NCI-H1092 (cell line): ENCODE results near the gene HDDC3.

ENCODE experiments used
- DNase-seq: peaks from one replicate; lab custom pipeline; 2025; lab: John Stamatoyannopoulos, UW

The HDDC3 gene

DNA sequence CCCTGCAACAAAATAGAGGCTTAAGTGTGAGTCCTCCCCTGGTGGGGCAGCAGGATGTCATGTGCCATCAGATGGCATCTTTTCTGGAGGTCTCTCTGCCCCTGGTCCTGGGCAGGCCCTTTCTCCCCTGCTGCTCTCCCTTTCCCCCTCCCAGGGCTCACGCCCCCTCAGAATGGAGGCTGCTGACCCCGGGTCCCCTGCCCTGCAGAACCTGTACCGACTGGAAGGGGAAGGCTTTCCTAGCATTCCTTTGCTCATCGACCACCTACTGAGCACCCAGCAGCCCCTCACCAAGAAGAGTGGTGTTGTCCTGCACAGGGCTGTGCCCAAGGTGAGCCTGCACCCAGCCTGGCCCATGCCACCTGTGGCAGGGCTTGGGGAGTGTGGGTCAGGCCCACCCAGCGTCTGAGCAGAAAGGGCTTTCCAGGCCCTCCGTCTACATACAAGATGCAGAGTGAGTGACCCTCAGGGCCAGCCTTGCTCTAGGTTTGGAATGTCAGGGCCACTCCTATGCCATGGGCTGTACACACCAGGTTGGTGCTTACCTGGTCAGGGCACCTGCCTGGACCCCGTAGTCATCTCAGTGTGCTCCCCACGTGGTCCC, 40.9 kb downstream of the HDDC3 start:
- no peak for DNase-seq

DNA sequence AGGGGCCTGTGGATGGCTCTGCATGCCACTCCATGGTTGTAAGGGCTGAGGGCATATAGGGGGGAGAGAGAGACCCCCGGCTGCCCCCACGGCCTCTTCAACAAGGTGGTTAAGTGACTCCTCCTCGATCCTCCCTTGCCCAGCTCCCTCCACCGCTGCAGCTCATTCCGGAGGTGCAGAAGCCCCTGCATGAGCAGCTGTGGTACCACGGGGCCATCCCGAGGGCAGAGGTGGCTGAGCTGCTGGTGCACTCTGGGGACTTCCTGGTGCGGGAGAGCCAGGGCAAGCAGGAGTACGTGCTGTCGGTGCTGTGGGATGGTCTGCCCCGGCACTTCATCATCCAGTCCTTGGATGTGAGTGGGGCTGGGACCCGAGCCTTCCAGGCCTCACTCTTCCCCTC, 41.5 kb downstream of the HDDC3 start:
- no peak for DNase-seq

DNA sequence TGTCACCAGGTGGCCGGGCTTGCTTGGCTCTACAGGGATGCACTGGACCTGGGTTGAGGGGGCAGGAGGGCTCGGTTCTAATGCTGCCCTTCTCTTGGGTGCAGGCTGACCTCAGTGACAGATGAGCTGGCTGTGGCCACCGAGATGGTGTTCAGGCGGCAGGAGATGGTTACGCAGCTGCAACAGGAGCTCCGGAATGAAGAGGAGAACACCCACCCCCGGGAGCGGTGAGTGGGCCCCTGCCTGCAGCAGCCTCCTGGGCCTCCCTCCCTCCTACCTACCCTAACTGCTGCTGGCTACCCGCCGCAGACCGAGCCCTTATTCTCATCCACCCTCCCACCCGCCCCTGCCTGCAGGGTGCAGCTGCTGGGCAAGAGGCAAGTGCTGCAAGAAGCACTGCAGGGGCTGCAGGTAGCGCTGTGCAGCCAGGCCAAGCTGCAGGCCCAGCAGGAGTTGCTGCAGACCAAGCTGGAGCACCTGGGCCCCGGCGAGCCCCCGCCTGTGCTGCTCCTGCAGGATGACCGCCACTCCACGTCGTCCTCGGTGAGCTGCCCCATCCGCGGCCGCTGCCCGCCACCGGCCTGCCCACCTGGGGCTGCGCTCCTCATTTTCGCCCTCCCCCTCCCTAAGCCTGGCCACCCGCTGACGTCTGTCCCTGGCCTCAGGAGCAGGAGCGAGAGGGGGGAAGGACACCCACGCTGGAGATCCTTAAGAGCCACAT, 42.5 kb downstream of the HDDC3 start:
- DNase-seq, result no peak

DNA sequence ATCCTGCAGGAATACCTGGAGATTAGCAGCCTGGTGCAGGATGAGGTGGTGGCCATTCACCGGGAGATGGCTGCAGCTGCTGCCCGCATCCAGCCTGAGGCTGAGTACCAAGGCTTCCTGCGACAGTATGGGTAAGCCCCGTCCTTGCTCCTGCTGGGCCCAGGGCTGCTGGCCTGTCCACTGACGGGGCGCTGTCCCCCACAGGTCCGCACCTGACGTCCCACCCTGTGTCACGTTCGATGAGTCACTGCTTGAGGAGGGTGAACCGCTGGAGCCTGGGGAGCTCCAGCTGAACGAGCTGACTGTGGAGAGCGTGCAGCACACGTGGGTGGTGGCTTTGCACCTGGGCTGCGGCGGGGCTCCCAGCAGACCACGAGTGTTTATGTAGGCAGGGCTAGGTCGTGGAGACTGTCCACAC, 43.0 kb downstream of the HDDC3 start:
- DNase-seq, result no peak

DNA sequence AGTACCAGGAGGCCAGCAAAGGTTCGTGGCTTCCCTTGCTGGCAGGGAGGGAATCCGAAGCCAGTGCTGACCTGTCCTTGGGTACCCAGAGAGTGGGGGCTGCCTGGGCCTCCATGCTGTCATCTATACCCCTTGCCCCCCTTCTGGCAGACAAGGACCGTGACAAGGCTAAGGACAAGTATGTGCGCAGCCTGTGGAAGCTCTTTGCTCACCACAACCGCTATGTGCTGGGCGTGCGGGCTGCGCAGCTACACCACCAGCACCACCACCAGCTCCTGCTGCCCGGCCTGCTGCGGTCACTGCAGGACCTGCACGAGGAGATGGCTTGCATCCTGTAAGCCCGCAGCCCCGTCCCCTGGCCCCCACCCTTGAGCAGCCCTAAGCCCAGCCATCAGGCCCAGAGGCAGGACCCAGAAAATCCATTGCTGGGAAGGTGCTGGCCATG, 45.3 kb downstream of the HDDC3 start:
- DNase-seq, result no peak

DNA sequence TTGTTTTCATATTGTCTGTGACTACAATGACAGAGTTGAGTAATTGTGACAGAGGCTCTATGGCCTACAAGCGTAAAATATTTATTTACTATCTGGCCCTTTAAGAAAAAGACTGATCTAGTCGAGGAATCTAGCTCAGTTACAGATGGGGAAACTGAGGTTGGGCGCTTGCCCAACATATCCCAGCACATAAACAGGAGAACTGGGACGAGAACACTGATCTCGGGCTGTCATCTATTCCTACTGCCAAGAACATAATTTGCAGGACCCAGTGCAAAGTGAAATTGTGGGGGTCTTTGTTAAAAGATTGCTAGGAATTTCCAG, 46.1 kb downstream of the HDDC3 start:
- DNase-seq, result no peak

DNA sequence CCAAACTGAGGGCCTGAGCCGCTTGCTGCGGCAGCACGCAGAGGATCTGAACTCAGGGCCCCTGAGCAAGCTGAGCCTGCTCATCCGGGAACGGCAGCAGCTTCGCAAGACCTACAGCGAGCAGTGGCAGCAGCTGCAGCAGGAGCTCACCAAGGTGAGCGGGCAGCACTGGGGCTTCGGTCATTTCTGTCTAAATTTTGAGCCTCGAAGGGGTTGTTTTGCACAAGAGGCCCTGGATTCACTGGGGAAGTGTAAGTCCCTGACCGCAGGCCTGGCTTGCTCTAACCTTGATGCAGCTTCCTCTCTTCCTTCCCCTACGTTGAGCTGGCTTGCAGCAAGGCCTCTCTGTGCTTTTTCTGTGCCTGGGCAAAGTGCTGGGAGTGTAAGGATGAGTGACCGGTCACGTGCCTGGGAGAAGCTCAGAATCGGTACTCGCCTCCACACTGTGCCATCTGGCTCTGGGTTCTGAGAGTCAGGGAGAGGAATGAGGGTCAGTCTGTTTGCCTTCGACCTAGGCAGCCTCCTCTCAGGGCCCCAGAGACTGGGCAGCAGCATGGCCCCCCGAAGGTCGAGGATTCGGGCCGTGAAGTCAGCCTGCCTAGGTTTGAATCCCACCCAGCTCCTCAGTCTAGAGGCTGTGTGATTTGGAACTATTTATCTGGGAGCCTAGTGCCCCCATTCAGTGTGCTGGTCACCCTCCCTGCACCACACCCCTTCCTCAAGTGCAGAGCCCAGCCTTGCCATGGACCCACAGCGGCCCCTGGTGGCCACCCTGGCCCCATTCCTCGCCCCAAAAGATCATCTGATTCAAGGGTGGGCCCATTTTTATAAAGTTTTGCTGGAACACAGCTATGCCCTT, 46.7 kb downstream of the HDDC3 start:
- peak; percentile 35 for DNase-seq

DNA sequence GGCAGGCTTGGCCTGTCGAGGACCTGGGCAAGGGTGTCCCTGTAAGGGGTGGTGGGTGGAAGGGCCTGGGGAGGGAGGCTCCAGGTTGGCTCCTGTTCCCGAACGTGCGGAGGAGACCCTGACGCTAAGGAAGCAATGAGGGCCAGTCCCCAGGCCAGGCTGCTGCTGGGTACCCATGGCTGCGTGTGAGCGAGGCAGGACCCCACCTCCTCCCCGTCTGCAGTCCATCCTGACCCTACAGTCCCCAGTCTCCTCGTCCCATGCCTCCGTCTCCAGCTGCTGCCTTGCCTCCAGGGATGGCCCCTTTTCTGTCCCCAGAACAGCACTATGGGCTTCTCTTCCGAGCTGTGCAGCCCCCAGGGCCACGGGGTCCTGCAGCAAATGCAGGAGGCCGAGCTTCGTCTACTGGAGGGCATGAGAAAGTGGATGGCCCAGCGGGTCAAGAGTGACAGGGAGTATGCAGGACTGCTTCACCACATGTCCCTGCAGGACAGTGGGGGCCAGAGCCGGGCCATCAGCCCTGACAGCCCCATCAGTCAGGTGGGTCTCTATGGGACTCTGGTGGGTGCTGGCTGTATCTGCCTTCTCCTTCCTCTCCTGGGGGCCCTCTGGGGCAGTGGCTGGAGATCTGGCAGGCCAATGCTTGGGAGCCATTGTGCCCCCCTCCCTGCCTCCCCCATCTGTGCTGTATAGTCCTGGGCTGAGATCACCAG, 47.5 kb downstream of the HDDC3 start:
- DNase-seq, result no peak

DNA sequence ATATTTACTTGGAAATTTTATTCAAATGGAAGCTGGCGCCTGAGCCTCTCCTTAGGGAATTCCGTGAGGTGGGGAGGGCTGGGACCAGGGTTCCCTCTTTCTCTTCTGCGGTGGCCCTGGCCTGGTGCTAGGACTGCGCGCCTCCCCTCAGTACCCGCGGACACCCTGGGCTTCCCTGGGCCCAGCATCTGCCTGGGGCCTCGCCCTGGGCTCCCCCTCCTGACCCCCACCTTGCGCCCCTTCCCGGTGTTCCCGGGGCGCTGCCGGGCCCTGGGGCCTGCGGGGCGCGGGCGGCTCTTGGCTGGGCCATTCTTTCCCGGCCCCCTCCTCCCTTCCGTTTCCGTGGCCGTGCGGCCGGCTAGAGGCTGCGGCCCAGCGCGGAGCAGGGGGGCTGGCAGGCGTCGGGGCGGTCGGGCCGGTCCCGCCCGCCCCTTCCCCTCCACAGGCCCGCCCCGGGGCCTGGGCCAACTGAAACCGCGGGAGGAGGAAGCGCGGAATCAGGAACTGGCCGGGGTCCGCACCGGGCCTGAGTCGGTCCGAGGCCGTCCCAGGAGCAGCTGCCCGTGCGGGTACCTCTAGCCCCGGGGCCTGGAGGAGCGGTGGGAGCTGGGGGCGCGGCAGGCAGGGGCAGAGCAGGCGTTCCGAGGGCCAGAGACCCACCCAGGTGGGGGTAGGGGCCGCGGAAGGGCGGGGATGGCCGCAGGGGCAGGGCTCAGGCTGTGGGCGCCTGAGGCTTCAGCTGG, 48.2 kb downstream of the HDDC3 start, which contains the start of gene FES:
Gene FES, plus strand, starts transcription at position 529 of the 743 bp plus-strand sequence. CDS start 542 bp downstream, outside the sequence.
- DNase-seq, result no peak

DNA sequence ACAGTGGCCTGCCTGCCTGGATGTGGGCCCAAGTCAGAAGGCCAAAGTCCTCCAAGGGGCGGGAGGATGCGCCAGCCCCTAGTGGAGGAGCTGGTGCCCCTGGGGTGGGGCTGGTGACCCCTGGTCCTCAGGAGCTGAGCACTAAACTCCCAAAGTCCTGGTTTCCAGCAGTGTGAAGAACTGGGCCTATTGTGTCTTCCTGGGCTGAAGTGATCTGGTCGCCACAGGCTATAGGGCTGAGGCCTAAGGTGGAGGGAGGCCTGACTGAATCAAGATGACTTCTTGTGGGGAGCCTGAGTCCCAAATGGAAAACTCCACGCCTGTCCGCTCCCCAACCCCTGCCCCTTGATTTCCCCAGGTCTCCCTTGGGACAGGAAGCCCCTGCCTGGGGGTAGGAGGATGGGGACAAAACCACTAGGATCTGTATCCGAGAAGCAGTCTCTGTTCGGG, 48.8 kb downstream of the HDDC3 start:
- DNase-seq, result no peak

DNA sequence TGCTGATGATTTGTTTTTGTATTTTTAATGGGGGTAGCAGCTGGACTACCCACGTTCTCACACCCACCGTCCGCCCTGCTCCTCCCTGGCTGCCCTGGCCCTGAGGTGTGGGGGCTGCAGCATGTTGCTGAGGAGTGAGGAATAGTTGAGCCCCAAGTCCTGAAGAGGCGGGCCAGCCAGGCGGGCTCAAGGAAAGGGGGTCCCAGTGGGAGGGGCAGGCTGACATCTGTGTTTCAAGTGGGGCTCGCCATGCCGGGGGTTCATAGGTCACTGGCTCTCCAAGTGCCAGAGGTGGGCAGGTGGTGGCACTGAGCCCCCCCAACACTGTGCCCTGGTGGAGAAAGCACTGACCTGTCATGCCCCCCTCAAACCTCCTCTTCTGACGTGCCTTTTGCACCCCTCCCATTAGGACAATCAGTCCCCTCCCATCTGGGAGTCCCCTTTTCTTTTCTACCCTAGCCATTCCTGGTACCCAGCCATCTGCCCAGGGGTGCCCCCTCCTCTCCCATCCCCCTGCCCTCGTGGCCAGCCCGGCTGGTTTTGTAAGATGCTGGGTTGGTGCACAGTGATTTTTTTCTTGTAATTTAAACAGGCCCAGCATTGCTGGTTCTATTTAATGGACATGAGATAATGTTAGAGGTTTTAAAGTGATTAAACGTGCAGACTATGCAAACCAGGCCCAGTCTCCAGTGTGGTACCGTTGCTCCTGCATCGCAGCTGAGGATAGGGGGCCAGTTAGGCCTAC, 49.4 kb downstream of the HDDC3 start:
- DNase-seq, result no peak

DNA sequence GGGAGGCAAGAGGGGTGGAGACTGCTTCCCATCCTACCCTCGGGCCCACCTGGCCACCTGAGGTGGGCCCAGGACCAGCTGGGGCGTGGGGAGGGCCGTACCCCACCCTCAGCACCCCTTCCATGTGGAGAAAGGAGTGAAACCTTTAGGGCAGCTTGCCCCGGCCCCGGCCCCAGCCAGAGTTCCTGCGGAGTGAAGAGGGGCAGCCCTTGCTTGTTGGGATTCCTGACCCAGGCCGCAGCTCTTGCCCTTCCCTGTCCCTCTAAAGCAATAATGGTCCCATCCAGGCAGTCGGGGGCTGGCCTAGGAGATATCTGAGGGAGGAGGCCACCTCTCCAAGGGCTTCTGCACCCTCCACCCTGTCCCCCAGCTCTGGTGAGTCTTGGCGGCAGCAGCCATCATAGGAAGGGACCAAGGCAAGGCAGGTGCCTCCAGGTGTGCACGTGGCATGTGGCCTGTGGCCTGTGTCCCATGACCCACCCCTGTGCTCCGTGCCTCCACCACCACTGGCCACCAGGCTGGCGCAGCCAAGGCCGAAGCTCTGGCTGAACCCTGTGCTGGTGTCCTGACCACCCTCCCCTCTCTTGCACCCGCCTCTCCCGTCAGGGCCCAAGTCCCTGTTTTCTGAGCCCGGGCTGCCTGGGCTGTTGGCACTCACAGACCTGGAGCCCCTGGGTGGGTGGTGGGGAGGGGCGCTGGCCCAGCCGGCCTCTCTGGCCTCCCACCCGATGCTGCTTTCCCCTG, 50.2 kb downstream of the HDDC3 start:
- no peak for DNase-seq

DNA sequence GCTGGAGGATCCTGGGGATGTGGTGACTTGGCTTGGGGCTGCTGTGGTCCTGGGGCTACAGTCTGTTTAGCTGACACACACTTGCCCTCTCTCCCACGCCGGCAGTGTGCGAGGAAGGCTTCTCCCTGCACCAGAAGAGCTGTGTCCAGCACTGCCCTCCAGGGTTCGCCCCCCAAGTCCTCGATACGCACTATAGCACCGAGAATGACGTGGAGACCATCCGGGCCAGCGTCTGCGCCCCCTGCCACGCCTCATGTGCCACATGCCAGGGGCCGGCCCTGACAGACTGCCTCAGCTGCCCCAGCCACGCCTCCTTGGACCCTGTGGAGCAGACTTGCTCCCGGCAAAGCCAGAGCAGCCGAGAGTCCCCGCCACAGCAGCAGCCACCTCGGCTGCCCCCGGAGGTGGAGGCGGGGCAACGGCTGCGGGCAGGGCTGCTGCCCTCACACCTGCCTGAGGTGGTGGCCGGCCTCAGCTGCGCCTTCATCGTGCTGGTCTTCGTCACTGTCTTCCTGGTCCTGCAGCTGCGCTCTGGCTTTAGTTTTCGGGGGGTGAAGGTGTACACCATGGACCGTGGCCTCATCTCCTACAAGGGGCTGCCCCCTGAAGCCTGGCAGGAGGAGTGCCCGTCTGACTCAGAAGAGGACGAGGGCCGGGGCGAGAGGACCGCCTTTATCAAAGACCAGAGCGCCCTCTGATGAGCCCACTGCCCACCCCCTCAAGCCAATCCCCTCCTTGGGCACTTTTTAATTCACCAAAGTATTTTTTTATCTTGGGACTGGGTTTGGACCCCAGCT, 51.0 kb downstream of the HDDC3 start:
- no peak for DNase-seq

DNA sequence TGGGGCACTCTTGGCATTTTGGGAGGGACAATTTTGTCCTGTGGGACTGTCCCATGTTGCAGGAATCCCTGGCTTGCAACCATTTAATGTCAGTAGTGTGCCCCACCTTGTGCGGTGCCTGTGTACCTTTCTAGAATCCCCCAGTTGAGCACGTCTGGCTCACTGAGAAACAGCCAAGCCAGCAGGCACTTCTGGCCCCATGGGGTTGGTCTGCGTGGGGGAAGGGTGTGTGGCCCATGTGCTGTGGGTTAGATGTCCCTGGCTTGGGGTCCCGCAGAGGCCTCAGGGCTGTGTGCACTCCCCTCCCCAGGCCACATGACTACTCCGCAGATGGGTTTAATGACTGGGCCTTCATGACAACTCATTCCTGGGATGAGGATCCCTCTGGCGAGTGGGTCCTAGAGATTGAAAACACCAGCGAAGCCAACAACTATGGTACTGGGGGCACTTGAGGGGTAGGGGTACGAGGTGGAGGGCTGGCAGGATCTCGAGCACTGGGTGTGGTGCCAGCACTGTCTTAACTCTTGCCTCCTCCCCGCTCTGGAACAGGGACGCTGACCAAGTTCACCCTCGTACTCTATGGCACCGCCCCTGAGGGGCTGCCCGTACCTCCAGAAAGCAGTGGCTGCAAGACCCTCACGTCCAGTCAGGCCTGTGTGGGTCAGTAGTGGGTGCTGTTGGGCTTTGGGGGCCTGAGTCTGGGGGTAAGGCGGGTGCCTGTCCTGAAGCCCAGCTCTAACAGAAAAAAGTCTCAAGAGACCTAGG, 51.8 kb downstream of the HDDC3 start:
- no peak for DNase-seq
